Measurements from ENCODE around the gene XYLT1.

Gene XYLT1

GRCh38 chr16:17396762-17397498 is 73.8 kb downstream of the XYLT1 start:
- Mint-ChIP-seq H3K9me3 (no peaks in the 10 kb centered on the region), H3K4me1 (peaks cover 27% of the 10 kb centered on the region), H3K36me3 (ENCODE audit: low read depth) (no peaks in the 10 kb centered on the region), H3K27me3 (ENCODE audit: low read depth, poor library complexity) (peaks cover 3% of the 10 kb centered on the region), H3K27ac (no peak overlapping the region), H3K4me3 (no peak overlapping the region)
- TF ChIP-seq, protein P1, sequence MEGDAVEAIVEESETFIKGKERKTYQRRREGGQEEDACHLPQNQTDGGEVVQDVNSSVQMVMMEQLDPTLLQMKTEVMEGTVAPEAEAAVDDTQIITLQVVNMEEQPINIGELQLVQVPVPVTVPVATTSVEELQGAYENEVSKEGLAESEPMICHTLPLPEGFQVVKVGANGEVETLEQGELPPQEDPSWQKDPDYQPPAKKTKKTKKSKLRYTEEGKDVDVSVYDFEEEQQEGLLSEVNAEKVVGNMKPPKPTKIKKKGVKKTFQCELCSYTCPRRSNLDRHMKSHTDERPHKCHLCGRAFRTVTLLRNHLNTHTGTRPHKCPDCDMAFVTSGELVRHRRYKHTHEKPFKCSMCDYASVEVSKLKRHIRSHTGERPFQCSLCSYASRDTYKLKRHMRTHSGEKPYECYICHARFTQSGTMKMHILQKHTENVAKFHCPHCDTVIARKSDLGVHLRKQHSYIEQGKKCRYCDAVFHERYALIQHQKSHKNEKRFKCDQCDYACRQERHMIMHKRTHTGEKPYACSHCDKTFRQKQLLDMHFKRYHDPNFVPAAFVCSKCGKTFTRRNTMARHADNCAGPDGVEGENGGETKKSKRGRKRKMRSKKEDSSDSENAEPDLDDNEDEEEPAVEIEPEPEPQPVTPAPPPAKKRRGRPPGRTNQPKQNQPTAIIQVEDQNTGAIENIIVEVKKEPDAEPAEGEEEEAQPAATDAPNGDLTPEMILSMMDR (IDR thresholded peaks at IDR 0.05): no peak
- DNase-seq: no peak

DNA sequence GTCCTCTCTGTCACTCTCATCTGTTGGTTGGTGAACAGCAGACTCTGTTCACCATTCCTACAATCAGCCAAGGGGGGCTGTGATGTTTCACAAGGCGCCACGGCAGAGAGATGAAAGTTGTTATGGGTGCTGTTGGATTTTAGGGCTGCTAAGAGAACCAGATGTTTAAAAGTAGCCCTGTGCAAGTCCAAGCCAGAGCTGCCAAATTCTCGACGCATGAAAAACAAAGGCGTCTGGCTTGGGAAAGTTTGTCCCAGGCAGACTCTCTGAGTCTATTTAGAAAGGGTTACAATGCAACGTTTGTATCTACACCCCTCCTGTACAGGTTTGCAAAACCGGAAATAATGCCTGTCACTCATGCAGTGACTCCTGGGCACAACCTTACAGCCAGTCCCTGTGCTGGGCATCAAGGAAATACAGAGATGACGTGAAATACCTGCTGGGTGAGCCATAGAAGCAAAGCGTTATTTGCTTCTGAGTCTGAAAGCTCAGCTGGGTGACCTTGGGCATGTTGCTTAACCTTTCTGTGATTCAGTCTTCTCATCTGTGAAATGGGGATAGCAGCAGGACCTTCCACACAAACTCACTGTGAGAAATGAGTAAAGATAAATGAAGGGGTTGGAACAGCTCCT is 74.8 kb downstream of the XYLT1 start:
- no peak overlapping the region for H3K4me3 Mint-ChIP-seq
- no peak overlapping the region for H3K27ac Mint-ChIP-seq
- no peaks in the 10 kb centered on the region for H3K36me3 Mint-ChIP-seq (ENCODE audit: low read depth)
- DNase-seq: no peak
- H3K27me3 Mint-ChIP-seq (ENCODE audit: low read depth, poor library complexity): peaks cover 10% of the 10 kb centered on the region
- peaks cover 30% of the 10 kb centered on the region for H3K4me1 Mint-ChIP-seq
- H3K9me3 Mint-ChIP-seq: no peaks in the 10 kb centered on the region
- TF ChIP-seq, protein P1 (IDR thresholded peaks at IDR 0.05): no peak

- H3K9me3 Mint-ChIP-seq: no peaks in the 10 kb centered on the region
- H3K27me3 Mint-ChIP-seq (ENCODE audit: low read depth, poor library complexity): peaks cover 31% of the 10 kb centered on the region
- TF ChIP-seq, protein P1 (IDR thresholded peaks at IDR 0.05): no peak
- peaks cover 27% of the 10 kb centered on the region for H3K4me1 Mint-ChIP-seq
- H3K36me3 Mint-ChIP-seq (ENCODE audit: low read depth): no peaks in the 10 kb centered on the region
- H3K4me3 Mint-ChIP-seq: no peak overlapping the region
- DNase-seq: no peak
- H3K27ac Mint-ChIP-seq: no peak overlapping the region
Measured at GRCh38 chr16:17392857-17393692, 77.7 kb downstream of the XYLT1 start.

GRCh38 chr16:17392127-17392856 is 78.5 kb downstream of the XYLT1 start:
- TF ChIP-seq, protein P1 (IDR thresholded peaks at IDR 0.05): no peak
- Mint-ChIP-seq H3K4me1 (peaks cover 24% of the 10 kb centered on the region), H3K4me3 (no peak overlapping the region), H3K27ac (peak overlapping the region; percentile 70), H3K36me3 (ENCODE audit: low read depth) (no peaks in the 10 kb centered on the region), H3K9me3 (no peaks in the 10 kb centered on the region), H3K27me3 (ENCODE audit: low read depth, poor library complexity) (peaks cover 38% of the 10 kb centered on the region)
- no peak for DNase-seq

- DNase-seq: no peak
- Mint-ChIP-seq H3K4me3 (no peak overlapping the region), H3K36me3 (ENCODE audit: low read depth) (no peaks in the 10 kb centered on the region), H3K4me1 (peaks cover 19% of the 10 kb centered on the region), H3K9me3 (no peaks in the 10 kb centered on the region), H3K27me3 (ENCODE audit: low read depth, poor library complexity) (peaks cover 43% of the 10 kb centered on the region), H3K27ac (no peak overlapping the region)
- TF ChIP-seq, protein P1 (IDR thresholded peaks at IDR 0.05): no peak
Measured at GRCh38 chr16:17391715-17392114, 79.0 kb downstream of the XYLT1 start.
